HG03571 (cell line): ENCODE measurements around the gene NONO.
"Not testable (repeated sequence)": the region's sequence is repeated elsewhere in the genome, so short reads cannot be mapped to it uniquely, and the experiment has no call there.

ENCODE experiments used
- ATAC-seq: cut with Tn5 transposase; IDR thresholded peaks from one replicate; pipeline ENCODE4 v1.9.1; 2021; ENCODE audit not compliant: unreplicated experiment

The NONO gene

GRCh38 chrX:71283403-71284143, at the start of gene NONO:
Gene NONO, plus strand, starts transcription at chrX:71283635. Its CDS starts 7,003 bp downstream, at chrX:71290638.
- peak; percentile 85 for ATAC-seq

- ATAC-seq, result no peak
Measured at GRCh38 chrX:71235482-71235881, 48.0 kb upstream of the NONO start.

- no peak for ATAC-seq
Measured at GRCh38 chrX:71236836-71237235, 46.6 kb upstream of the NONO start.

GRCh38 chrX:71239781-71240180, 43.7 kb upstream of the NONO start:
- ATAC-seq, result no peak

GRCh38 chrX:71241301-71241700, 42.1 kb upstream of the NONO start:
- no peak for ATAC-seq

GRCh38 chrX:71244359-71245128, 38.9 kb upstream of the NONO start:
- ATAC-seq, result no peak

GRCh38 chrX:71245159-71245558, 38.3 kb upstream of the NONO start:
- no peak for ATAC-seq

- ATAC-seq, result no peak
Measured at GRCh38 chrX:71250841-71251240, 32.6 kb upstream of the NONO start.

GRCh38 chrX:71251466-71251973, 31.9 kb upstream of the NONO start:
- no peak for ATAC-seq

- ATAC-seq, result no peak
Measured at GRCh38 chrX:71252221-71252620, 31.2 kb upstream of the NONO start.

- no peak for ATAC-seq
Measured at GRCh38 chrX:71253253-71254091, 30.0 kb upstream of the NONO start.

GRCh38 chrX:71254092-71254963, 29.1 kb upstream of the NONO start, which contains the start of gene ZMYM3:
Gene ZMYM3, minus strand, starts transcription at chrX:71254140. Its CDS starts 885 bp downstream, at chrX:71253255.
- ATAC-seq, result peak; percentile 79

GRCh38 chrX:71256051-71256450, 27.4 kb upstream of the NONO start:
- ATAC-seq, result no peak

GRCh38 chrX:71256856-71257255, 26.6 kb upstream of the NONO start:
- ATAC-seq, result no peak

GRCh38 chrX:71268624-71269023, 14.8 kb upstream of the NONO start:
- not testable (repeated sequence) for ATAC-seq

- no peak for ATAC-seq
Measured at GRCh38 chrX:71269801-71270395, 13.5 kb upstream of the NONO start.

- ATAC-seq, result not testable (repeated sequence)
Measured at GRCh38 chrX:71272313-71272712, 11.1 kb upstream of the NONO start.

GRCh38 chrX:71281300-71281699, 2.1 kb upstream of the NONO start:
- not testable (repeated sequence) for ATAC-seq

- peak; percentile 26 for ATAC-seq
Measured at GRCh38 chrX:71282514-71283402, 677 bp upstream of the NONO start.
